Astrocyte of the cerebellum (primary cell): ENCODE data around the gene SMCO3.

Source experiments
- DNase-seq: peaks from one replicate; pipeline ENCODE4 v3.0.0-alpha.2; 2011; ENCODE audit warnings: low read depth
- H3K4me3 ChIP-seq: 2 replicates; pipeline ENCODE4 v1.5.1; 2011; ENCODE audit warnings: mild to moderate bottlenecking, low read depth, low read length, moderate library complexity
- in situ Hi-C: cut with HindIII; loops from 2 replicates; pipeline ENCODE4 v1.10.0; 2017; ENCODE audit warnings: low sequenced_read_pairs
- TF ChIP-seq, protein P1 (sequence below): IDR thresholded peaks from 2 replicates; pipeline ENCODE4 v1.5.1; 2012; ENCODE audit warnings: low read length, low read depth, moderate library complexity, mild to moderate bottlenecking; ENCODE audit errors: missing control alignments

The SMCO3 gene

DNA sequence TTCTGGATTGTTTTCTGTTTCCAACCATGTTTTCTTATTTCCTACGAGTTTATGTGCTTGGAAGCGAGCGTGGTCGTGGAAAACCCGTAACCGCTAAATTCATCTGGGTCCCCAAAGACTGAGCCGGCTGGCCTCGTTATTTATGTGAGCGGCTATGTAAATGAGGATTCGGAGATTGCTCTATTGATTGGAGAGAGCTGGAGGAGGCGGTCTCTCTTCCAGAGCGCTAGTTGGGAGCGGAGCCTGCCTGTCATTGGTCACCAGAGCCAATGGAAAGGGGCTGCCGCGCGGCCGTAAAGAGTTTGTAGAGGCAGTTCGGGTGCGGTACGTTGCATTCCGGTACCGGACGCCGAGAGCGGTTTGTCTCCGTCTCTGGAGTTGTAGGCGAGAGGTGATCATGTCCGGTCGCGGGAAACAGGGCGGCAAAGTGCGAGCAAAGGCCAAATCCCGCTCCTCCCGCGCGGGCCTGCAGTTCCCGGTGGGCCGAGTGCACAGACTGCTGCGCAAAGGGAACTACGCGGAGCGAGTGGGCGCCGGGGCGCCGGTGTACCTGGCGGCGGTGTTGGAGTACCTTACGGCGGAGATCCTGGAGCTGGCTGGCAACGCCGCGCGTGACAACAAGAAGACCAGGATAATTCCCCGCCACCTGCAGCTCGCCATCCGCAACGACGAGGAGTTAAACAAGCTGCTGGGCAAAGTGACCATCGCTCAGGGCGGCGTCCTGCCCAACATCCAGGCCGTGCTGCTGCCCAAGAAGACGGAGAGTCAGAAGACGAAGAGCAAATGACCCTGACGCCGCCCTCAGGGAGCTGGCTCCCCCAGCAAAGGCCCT, 39.7 kb downstream of the SMCO3 start:
- H3K4me3 ChIP-seq, result peak overlapping the region; percentile 74
- in situ Hi-C loops, result no loop called here
- TF ChIP-seq, protein P1, sequence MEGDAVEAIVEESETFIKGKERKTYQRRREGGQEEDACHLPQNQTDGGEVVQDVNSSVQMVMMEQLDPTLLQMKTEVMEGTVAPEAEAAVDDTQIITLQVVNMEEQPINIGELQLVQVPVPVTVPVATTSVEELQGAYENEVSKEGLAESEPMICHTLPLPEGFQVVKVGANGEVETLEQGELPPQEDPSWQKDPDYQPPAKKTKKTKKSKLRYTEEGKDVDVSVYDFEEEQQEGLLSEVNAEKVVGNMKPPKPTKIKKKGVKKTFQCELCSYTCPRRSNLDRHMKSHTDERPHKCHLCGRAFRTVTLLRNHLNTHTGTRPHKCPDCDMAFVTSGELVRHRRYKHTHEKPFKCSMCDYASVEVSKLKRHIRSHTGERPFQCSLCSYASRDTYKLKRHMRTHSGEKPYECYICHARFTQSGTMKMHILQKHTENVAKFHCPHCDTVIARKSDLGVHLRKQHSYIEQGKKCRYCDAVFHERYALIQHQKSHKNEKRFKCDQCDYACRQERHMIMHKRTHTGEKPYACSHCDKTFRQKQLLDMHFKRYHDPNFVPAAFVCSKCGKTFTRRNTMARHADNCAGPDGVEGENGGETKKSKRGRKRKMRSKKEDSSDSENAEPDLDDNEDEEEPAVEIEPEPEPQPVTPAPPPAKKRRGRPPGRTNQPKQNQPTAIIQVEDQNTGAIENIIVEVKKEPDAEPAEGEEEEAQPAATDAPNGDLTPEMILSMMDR, result no peak
- DNase-seq, result peak; percentile 89

DNA sequence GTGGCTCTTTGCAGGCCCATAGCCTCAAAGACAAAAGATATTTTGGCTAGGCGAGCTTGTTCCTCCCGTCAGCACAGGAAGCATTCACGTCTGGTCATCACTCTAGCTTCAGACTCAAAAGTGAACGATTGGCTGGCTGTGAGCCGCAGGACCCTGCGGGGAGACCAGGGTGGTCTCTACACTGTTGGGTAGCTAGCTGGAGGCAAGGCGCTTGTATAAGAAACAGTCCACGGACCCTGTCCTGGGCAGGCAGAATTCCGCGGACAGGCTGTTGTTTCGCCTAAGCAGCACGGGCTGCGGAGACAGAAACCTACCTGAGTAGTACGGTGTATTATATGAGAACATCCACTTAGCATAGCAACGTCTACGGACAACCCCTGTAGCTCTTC, 40.3 kb downstream of the SMCO3 start:
- TF ChIP-seq, protein P1, result no peak
- DNase-seq, result no peak
- peak overlapping the region; percentile 74 for H3K4me3 ChIP-seq
- in situ Hi-C loops, result no loop called here

DNA sequence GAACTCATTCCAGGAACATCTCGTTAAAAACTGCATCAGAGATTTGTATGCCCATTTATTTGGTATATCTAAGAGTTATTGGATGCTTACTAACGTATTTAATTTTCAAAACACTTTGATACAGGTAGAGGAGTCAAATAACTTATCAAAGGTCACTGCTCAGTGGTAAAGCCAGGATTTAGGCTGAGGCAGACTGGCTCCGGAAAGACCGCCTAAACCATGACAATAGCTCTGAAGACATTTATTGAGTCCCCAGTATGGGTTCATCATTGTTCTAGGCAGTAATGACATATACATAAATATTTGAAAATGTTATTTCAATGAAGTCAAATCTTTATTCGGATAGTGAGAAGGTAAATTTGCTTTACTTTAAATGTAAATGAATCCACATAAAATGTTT, 41.0 kb downstream of the SMCO3 start:
- no peak for DNase-seq
- H3K4me3 ChIP-seq, result no peak overlapping the region
- TF ChIP-seq, protein P1, result no peak
- in situ Hi-C loops, result no loop called here

DNA sequence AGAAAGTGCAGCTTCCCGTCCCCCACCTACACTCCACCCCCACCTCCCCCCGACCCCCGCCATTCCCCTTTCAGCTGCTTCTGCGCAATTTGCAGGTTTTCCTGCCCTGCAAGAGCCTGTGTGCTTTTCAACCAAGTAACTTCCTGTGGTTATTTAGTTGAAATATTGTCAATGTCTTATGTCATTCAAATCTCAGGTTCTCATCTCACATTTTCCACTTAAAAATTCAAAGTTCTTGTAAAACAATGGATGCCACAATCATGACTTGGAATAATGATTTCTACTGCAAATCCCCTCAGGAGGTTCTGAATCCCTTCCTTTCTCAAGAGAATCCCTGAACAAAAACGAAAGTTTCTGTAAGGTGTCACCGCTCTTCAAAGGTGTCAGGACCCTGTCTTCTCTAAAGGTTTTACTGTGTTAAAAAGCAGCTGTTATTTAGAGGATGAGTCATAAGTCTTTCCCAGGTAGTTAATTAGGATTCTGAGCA, 42.3 kb downstream of the SMCO3 start:
- DNase-seq, result no peak
- TF ChIP-seq, protein P1, result no peak
- H3K4me3 ChIP-seq, result no peak overlapping the region
- in situ Hi-C loops, result no loop called here

DNA sequence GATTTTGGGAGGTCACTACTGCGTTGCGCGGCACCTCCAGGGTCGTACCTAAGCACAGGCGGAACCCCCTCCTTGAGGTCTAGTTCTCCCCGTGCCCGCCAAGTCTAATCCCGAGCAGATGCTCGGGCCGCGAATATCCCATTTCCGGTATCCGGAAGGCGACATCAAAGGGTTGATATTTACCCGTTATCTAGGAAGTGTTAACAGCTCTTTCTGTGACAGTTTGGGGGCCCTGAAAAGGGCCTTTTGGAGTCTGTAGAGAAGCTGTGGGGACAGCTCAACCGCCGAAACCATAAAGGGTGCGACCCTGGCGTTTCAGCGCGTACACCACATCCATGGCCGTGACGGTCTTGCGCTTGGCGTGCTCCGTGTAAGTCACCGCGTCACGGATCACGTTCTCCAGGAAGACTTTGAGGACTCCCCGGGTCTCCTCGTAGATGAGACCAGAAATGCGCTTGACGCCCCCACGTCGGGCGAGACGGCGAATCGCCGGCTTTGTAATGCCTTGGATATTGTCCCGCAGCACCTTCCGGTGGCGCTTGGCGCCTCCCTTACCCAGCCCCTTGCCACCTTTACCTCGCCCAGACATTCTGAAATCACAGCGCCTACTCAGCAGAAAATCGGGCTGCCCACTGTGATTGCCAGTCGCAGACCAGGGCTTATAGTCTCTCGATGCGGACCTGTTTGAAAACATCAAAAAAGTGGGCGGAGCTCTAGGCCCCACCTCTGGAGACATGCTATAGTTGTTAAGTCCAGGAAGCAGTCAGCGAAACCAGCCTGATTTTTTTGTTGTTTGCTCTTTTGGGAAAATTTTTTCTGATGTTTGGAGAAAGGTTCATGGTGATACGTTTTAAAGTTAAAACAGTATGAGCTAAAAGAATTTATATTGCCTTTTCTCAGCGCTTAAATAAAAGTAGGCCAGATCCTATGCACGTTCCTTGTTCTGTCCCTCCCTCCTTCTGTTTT, 43.2 kb downstream of the SMCO3 start:
- in situ Hi-C loops, result no loop called here
- peak; percentile 78 for DNase-seq
- TF ChIP-seq, protein P1, result no peak
- peak overlapping the region; percentile 88 for H3K4me3 ChIP-seq

DNA sequence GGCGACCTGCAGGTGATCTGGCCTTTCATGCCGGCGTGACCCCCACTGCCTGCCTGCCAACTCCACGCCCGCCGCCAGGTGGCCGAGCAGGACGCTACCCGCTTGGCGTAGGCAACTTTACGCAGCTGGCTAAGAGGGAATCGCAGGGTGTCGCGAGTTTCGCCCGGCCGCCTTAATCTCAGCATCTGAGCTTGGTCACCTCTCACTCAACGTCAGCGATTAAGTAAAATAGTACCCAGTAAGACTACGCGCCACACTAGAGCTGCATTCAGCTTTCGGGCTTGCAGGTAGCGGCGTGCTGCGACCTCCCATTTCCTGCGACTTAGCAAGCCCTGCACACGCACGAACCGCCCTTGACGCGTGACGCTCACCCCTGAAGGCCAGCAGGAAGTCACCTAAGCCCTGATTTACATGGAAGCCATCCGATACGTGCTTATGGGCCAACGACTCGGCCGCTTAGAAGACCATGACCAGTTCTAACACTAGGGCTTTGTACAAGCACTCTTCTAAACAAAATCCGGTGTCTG, 44.0 kb downstream of the SMCO3 start:
- H3K4me3 ChIP-seq, result peak overlapping the region; percentile 88
- DNase-seq, result no peak
- TF ChIP-seq, protein P1, result peak; percentile 71
- in situ Hi-C loops, result no loop called here
